ENCODE data around the gene CNTN5.
"Not testable (repeated sequence)": the region's sequence is repeated elsewhere in the genome, so short reads cannot be mapped to it uniquely, and the experiment has no call there.

CNTN5 gene

DNA sequence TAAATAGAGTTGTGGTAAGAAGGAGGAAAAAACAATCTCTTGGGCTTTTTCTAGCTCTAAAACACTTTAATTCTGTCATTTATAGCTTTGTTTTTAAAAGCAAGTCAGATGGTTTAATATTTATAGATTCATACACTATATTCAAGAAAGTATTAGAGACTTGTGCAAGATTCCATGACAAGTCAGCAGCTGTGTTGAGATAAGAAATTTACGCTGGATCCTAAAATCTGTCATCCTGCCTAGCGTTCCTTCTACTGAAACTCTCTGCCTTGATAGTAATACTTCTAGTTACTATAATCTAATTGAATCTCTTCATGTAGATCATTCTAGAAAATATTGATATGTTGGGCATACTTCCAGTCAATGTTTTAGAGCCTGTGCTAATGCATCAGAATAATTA, 721.8 kb downstream of the CNTN5 start:
- DNase-seq (ENCODE audit: low read depth in 2 of 2), result no peak

GRCh38 chr11:99759787-99760186, 739.0 kb downstream of the CNTN5 start:
- DNase-seq (ENCODE audit: low read depth in 2 of 2), result no peak

GRCh38 chr11:99766811-99767210, 746.1 kb downstream of the CNTN5 start:
- no peak for DNase-seq (ENCODE audit: low read depth in 2 of 2)

- DNase-seq (ENCODE audit: low read depth in 2 of 2), result no peak
Measured at GRCh38 chr11:99773646-99774045, 752.9 kb downstream of the CNTN5 start.

GRCh38 chr11:99781074-99781473, 760.3 kb downstream of the CNTN5 start:
- no peak for DNase-seq (ENCODE audit: low read depth in 2 of 2)

- no peak for DNase-seq (ENCODE audit: low read depth in 2 of 2)
Measured at GRCh38 chr11:99791354-99791753, 770.6 kb downstream of the CNTN5 start.

DNA sequence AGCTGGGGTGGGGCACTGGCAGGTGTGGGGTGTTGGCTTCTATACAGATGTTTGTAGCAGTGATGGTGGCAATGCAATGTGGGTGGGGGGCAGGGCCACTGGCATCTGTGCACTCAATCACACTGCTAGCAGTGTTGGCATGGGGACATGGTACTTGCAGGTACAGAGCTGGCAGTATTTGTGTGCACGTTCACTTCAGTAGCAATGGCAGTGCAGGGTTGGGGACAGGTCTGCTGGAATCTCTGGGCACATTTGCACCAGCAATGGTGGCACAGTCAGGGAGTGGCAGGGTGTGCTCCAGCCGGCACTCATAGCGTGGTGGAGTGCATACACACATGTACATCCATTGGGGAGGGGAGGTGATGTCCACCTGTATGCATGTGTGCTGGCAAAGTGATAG, 775.2 kb downstream of the CNTN5 start:
- DNase-seq (ENCODE audit: low read depth in 2 of 2), result no peak

DNA sequence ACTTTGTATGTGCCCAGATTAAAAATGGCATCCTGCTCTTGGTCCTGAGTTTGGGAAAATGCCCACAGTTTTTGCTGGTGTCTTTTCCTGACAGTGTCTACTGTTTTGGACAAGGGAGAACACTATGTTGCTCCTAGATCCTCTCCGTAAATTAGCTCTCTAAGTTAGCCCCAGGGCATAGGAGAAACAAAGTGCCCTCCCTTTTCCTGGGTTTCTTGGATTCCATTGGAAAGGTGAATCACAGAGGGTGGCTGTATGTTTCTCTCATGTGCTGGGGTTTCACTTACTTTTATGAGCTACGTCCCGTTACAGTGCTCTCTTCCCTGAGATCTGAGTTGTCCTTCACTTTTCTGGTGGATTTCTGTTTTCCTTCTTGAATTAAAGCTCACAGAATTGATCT, 782.8 kb downstream of the CNTN5 start:
- DNase-seq (ENCODE audit: low read depth in 2 of 2), result no peak

GRCh38 chr11:99812516-99812915, 791.8 kb downstream of the CNTN5 start:
- DNase-seq (ENCODE audit: low read depth in 2 of 2), result no peak

- no peak for DNase-seq (ENCODE audit: low read depth in 2 of 2)
Measured at GRCh38 chr11:99814021-99814420, 793.3 kb downstream of the CNTN5 start.

- DNase-seq (ENCODE audit: low read depth in 2 of 2), result no peak
Measured at GRCh38 chr11:99814738-99815137, 794.0 kb downstream of the CNTN5 start.

- DNase-seq (ENCODE audit: low read depth in 2 of 2), result no peak
Measured at GRCh38 chr11:99818991-99819390, 798.2 kb downstream of the CNTN5 start.

GRCh38 chr11:99822846-99823565, 802.3 kb downstream of the CNTN5 start:
- no peak for DNase-seq (ENCODE audit: low read depth in 2 of 2)

- DNase-seq (ENCODE audit: low read depth in 2 of 2), result not testable (repeated sequence)
Measured at GRCh38 chr11:99836739-99837138, 816.0 kb downstream of the CNTN5 start.

GRCh38 chr11:99841885-99842284, 821.1 kb downstream of the CNTN5 start:
- DNase-seq (ENCODE audit: low read depth in 2 of 2), result no peak

DNA sequence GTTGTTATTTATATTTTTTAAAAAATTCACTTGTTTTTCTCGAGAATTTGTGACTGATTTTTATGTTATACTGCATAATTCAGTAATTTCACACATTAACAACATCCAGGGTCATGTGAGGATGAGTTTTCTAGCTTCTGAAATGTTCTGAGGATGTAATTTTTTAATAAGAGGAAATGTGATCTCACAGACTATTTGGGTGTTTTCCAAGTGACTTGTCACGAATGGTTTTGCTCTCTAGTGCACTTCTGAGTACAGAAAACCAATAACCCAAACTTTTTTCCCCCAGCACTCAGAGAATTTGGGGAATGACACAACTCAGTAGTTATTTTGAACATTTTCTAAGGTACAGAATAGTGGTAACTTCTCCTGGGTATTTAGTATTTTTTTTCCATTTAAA, 845.2 kb downstream of the CNTN5 start:
- DNase-seq (ENCODE audit: low read depth in 2 of 2), result no peak

DNA sequence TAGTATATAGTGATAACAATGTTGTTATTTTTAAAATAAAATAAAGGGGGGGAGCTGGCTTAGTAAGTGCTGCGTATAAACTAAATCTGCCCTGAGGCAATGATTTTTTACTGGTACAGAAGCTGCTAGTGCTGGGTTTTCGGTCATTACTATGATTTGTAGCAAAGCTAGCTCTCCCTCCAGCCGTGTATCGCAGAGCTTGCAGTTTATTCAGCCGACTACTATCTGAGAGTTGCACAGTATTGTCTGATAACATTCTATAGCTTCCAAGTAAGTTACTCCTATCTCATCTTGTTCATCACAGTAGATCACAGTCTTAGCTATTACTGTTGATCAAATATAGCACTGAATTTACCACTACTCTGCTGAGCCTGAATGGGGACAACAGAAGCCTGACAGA, 860.9 kb downstream of the CNTN5 start:
- DNase-seq (ENCODE audit: low read depth in 2 of 2), result no peak

GRCh38 chr11:99884750-99885149, 864.0 kb downstream of the CNTN5 start:
- DNase-seq (ENCODE audit: low read depth in 2 of 2), result no peak

GRCh38 chr11:99887481-99887880, 866.7 kb downstream of the CNTN5 start:
- no peak for DNase-seq (ENCODE audit: low read depth in 2 of 2)

- DNase-seq (ENCODE audit: low read depth in 2 of 2), result no peak
Measured at GRCh38 chr11:99893811-99894210, 873.1 kb downstream of the CNTN5 start.

GRCh38 chr11:99901175-99901574, 880.4 kb downstream of the CNTN5 start:
- DNase-seq (ENCODE audit: low read depth in 2 of 2), result no peak

GRCh38 chr11:99911116-99911515, 890.4 kb downstream of the CNTN5 start:
- DNase-seq (ENCODE audit: low read depth in 2 of 2), result no peak

- DNase-seq (ENCODE audit: low read depth in 2 of 2), result no peak
Measured at GRCh38 chr11:99916078-99916477, 895.3 kb downstream of the CNTN5 start.

GRCh38 chr11:99918761-99919160, 898.0 kb downstream of the CNTN5 start:
- no peak for DNase-seq (ENCODE audit: low read depth in 2 of 2)
